GM19023 (cell line): ENCODE results near the gene STK36.

Source experiments
- ATAC-seq: cut with Tn5 transposase; IDR thresholded peaks from one replicate; pipeline ENCODE4 v1.9.1; 2021; ENCODE audit warnings: mild to moderate bottlenecking, moderate library complexity; ENCODE audit not compliant: unreplicated experiment

The STK36 gene

DNA sequence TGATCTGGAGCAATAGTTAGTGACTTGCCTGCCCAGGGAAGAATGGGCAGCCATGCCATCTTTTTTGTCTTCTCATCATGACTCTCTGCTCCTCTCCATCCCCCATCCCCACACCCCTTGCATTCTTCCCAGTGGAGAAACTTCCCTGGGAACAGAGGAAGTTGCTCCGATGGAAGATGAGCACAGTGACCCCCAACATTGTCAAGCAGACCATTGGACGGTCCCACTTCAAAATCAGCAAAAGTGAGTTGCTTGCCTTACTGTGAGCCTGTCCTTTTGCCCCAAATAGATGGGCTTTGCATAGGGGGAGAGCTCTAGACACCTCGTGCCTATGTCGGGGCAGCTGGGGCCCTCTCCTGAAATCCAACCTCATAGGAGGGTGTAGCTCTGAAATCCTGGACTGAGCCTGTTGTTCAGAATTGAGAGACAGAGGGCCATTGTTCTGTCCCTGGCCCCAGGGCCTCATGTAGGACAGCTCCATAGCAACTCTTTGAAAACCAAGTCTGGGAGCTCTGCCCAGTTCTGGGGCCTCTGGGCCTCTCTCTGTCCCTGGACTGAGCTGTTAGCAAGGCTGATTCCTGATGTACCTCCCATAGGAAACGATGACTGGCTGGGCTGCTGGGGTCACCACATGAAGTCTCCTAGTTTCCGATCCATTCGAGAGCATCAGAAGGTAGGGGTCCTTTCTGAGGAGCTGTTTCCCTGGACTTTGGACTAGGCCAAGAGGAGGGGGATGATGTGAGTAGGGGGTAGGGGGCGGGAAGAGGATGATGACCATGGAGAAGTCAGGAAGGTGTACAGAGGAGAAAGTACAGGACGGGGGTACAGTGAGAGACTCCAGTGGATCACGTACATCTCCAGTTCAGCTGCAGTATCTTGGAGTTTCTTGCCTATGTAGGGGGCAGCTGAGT lies 73.9 kb downstream of the STK36 start:
- ATAC-seq: no peak

DNA sequence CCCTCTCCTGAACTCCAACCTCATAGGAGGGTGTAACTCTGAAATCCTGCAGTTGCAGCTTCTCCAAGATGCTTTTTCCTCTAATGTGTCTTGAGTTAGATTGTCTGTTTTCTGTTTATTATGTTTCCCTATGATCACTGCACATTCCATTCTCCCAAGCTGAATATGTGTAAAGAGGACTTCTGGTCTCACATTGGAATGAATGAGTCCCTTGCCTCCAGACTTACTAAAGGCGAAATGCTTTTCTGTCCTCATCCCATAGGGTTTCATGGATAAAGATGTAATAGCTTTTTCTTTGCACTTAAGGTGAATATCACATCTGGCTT lies 74.5 kb downstream of the STK36 start:
- ATAC-seq: no peak

DNA sequence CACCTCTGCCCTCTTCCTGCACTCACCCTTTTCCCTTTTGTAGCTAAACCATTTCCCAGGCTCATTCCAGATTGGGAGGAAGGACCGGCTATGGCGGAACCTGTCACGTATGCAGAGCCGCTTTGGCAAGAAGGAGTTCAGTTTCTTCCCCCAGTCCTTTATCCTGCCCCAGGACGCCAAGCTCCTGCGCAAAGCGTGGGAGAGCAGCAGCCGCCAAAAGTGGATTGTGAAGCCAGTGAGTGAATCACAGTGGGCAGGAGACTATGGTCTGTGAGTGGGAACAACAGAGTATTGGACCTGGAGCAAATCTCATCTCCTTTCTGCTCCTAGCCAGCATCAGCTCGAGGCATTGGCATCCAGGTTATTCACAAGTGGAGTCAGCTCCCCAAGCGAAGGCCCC lies 75.1 kb downstream of the STK36 start:
- ATAC-seq: no peak

DNA sequence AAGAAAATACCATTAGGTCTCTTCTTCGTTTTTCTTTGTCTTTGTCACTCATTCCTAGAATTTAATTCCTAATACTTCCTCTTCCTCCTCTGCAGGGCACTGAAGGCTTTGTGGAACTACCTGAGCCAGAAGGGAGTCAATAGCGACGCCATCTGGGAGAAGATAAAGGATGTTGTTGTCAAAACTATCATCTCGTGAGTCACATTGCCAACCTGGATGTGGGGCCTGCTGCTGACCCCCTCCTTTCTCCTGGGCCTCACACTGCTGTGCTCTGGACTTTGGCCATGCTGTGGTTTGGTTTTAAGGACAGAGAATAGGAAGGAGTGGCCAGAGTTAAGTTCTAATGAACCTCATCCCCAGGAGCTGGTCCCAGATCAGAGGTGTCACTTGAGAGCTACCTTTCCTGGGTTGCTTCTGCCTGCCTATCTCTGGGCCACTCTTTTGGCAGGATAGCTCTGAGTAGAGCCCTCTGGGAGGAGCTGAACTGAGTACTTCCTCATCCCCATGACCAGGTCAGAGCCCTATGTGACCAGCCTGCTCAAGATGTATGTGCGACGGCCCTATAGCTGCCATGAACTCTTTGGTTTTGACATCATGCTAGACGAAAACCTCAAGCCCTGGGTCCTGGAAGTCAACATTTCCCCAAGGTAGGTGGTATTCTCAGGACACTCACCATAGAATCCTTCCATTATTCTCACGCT lies 77.0 kb downstream of the STK36 start:
- ATAC-seq: no peak
